ES-I3 (cell line): Measurements from ENCODE around the gene IL24.

Experiments
- H3K36me3 ChIP-seq: 2 replicates; pipeline ENCODE4 v1.6.1; 2013; ENCODE audit warnings: mild to moderate bottlenecking, low read length, control low read depth, moderate library complexity; ENCODE audit not compliant: insufficient read depth
- H3K4me1 ChIP-seq: 2 replicates; pipeline ENCODE4 v1.6.1; 2013; ENCODE audit warnings: mild to moderate bottlenecking, control low read depth, low read length; ENCODE audit not compliant: insufficient read depth
- H3K9ac ChIP-seq: 2 replicates; pipeline ENCODE4 v1.6.1; 2013; ENCODE audit warnings: low read depth, mild to moderate bottlenecking, low read length, moderate library complexity
- H3K9me3 ChIP-seq: 2 replicates; pipeline ENCODE4 v1.6.1; 2013; ENCODE audit warnings: mild to moderate bottlenecking, low read length, moderate library complexity; ENCODE audit not compliant: control insufficient read depth, insufficient read depth

Gene IL24

DNA sequence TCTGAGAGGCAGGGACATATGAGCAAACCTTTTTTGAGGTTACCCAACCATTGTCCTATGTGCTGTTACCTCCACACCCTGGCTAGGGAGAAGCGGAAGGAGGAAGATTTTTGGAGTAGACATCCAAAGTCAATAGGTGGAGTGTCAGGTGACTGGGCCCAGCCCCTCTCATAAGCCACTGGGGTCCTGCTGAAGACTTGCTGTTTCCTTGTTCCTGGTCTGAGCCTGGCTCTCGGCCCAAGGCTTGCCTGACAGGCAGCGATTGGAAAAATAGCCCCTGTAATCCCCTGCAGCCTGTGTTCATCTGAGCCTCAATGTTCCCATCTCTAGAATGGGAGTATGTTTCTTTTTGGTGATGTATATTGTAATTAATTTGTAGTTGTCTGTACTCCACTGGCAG, 55.9 kb downstream of the IL24 start:
- Histone ChIP-seq H3K9me3 (no peaks in the 10 kb centered on the region), H3K4me1 (0 out of 2 replicates have a peak, but pooled peaks cover 4% of the 10 kb centered on the region), H3K36me3 (no peaks in the 10 kb centered on the region), H3K9ac (no peak overlapping the region)

- no peak overlapping the region for H3K9ac ChIP-seq
- no peaks in the 10 kb centered on the region for H3K36me3 ChIP-seq
- 0 out of 2 replicates have a peak, but pooled peaks cover 4% of the 10 kb centered on the region for H3K4me1 ChIP-seq
- no peaks in the 10 kb centered on the region for H3K9me3 ChIP-seq
Observed at GRCh38 chr1:206953626-206954025, 56.4 kb downstream of the IL24 start.
